Activated CD4-positive, CD25-positive, alpha-beta regulatory T cell treated with anti-CD3 and anti-CD28 coated beads, Interleukin-2, amount 50 U/mL, for 24 hours (primary cell): ENCODE measurements around the gene MYZAP.

Experiments used
- ATAC-seq, 2 donors: fragments of 150-1000 bp; cut with Tn5 transposase; one replicate each; pipeline ENCODE4 v1.10.0; 2021; ENCODE audit warnings: mild to moderate bottlenecking in 1 of 2, moderate library complexity in 1 of 2

MYZAP gene

DNA sequence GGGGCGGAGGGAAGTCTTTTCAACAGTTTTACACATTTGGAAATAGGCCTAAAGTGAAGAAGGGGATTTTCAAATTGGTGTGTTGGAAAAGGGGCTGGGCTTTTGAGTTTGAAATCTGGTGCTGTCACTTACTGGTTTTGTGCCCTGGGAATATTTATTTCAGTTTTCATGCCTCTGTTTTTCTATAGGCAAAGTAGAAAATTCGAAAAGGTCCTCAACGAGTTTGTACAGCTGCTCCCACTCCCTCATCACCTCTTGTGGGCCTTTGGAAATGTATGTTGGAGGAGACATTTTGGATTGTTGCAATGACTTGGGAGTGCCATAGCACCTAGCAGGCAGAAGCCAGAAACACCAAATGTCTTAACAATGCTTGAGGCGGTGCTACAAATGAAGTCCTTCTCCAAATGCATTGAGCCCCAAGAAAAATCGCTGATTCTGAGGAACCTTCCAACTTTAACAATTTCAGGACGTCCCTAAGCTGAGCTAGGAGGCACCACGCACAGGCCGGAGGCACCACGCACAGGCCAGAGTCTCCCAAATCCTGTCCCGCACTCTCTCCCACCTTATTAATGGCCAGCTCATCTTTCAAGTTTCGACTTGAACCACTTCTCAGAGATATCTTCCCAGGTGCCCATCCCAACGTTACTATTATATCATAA, 114.2 kb downstream of the MYZAP start:
- no peak for ATAC-seq

DNA sequence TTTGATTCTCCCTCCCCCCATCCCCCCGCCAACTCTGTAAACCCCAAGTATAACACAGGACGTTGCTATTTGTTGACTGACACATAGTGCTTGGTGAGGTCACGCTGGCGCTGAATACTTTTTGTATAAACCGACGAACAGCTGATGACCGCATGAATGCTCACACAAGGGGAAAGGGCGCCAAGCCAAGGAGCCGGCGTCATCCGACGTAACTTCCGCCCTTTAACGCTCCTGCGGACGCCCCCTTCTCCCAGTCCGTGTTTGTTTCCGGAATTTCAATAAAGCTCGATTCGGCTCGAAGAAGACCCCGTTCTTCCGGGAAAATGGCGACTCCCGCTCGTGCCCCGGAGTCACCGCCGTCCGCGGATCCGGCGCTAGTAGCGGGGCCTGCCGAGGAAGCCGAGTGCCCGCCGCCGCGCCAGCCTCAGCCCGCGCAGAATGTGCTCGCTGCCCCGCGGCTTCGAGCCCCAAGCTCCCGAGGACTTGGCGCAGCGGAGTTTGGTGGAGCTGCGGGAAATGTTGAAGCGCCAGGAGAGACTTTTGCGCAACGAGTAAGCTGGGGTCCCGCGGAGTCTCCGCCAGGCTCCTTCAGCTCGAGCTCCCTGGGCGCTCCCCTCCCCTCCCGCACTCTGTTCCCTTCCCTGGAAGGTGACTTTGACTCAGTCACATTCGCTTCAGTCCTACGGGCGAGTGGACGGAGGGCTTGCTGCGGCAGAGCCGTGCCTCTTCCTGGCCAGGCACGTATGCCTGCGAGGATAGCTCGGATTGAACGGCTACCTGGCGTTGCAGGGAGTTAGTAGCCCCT, 114.9 kb downstream of the MYZAP start, which contains the start of gene POLR2M:
Gene POLR2M (plus strand): TSS at position 310 of the 805 bp plus-strand sequence. CDS start 129 bp downstream, at position 439.
- peak; percentile 95 to 96 for ATAC-seq

DNA sequence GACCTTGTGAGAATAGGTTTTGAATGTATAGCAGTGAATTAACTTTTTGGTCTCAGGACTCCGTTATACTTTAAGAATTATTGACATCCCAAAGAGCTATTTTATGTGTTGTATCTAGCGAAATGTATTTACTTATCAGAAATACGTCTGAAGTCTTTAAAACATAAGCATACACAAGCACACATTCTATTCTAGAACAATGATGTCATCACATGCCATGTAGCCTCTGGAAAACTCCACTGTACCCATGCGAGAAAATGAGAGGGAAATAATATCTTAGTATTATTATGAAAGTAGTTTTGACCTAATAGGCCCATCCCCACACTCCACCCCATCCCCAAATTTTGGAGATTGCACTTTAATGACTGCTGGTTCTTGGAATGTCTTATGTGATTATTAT, 116.3 kb downstream of the MYZAP start:
- no peak for ATAC-seq

DNA sequence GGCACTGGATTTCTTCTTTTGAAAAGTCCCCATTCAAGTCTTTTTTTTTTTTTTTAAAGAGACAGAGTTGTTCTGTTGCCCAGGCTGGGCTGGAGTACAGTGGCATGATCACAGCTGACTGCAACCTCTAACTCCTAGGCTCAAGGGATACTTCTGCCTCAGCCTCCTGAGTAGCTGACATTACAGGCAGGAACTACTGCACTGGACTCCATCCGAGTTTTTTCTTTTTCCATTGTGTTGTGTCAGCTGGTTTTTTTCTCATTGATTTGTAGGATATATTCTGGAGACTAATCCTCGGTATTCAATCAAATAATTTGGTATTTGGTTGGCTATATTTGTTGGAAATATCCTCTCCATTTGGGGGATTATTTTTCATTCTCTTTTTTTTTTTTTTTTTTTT, 126.6 kb downstream of the MYZAP start:
- ATAC-seq = no peak

DNA sequence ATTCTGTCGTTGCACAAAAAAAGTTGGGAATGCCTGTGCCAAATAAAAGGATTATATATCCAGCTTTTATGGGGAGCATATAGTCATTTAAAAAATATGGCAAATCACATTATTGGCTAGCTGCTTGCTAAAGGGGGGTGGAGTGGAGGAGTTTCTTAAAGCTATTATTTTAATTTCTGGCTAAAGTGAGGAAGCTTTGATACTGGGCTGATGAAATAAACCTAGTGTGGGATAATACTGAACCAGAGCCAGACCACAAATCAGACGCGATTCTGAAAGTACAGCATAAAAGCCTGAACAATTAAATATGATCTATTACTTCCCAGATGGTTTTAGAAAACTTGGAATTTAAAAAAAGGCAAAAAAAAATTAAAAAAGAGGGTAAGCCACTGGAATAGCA, 129.2 kb downstream of the MYZAP start:
- ATAC-seq = no peak

DNA sequence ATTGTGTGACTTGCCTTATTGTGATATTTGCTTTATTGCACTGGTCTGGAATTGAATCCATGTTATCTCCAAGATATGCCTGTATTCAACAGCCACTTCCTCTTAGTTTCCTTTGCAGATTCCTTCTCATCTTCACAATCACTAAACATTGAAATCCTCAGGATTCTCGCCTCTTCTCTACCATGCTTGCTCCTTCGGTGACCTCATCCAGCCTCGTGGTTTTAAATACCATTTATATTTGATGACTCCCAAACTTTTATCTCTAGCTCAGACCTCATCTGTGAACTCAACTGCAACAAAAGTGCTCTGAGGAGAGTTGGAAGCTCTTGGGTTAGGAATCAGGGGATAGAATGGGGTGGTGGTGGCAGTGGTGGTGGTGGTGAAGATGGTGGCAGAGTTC, 134.7 kb downstream of the MYZAP start:
- ATAC-seq = no peak

DNA sequence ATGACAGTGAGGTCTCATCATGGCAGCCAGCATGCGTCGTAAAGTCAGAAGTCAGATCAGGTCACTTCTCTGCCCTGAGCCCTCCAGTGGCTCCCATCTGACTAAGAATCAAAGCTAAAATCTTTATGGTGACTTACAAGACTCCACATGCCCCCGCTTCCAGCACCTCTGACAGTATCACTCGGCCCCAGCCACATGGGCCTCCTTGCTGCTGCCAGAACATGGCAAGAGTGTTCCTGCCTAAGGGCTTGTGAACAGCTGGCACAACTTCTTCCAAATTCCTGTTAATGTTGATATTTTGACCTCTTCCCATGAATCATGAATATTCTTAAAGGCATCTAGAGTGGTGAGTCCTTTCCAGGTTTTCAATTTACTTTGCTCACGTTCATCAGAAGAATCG, 135.3 kb downstream of the MYZAP start:
- no peak for ATAC-seq

DNA sequence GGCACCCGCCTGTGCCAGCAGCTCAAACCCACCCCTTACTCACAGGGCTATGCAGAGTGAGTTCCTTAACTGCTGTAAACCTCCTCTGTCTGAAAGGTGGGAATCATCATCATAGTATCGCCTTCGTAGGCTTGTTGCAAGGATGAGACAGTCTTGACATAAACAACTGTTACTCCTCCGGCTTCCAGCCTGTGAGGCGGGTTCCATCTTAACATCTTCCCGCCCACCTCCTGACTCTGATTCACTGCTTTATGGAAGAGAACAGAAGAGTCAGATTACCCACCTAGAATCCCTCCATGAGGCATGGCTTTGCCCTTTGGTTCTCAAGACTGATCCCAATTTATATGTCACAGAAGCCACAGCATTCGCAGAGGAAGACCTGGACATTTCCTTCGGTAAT, 136.7 kb downstream of the MYZAP start:
- no peak for ATAC-seq

DNA sequence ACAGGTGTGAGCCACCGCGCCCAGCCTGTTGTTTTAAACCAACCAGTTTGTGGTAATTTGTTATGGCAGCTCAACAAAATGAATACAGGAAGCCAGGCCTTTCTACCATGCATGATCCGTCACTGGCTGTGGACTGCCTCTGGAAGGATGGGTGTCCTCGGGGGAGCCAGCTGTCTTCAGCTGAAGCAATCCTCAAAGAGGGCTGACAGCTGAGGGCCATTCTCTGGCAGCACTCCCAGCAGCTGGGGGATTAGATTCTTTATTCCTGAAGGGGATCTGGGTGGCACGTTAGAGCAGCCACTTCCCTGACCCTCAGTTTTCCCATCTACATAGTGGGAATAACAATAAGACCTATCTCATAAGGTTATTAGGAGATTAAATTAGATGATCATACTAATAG, 139.2 kb downstream of the MYZAP start:
- no peak for ATAC-seq

DNA sequence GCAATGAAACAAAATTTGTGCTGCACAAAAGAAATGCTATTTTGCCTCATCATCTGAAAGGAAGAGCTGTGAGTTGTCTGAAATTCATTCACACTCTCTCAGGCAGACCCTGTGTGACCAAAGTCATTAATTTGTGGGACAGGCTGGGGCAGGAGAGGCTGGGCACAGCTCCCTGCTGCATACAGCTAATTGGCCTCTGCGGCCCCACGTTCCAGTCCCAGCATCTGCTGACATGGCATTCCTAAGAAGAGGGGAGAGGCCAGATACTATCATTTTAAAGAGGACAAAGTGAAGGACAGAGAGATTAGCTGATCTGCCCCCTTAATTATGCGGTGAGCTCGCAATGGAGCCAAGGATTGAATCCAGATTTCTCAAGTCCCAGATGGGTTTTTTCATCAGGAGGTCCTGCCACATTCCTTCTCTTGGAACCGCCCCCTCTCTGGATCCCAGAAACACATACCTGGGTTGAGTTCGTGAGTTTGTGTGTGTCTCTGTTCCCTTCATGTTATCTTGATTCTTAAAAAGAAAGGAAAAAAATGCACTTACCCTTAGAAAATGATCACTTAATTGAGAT, 139.9 kb downstream of the MYZAP start:
- ATAC-seq = no peak

DNA sequence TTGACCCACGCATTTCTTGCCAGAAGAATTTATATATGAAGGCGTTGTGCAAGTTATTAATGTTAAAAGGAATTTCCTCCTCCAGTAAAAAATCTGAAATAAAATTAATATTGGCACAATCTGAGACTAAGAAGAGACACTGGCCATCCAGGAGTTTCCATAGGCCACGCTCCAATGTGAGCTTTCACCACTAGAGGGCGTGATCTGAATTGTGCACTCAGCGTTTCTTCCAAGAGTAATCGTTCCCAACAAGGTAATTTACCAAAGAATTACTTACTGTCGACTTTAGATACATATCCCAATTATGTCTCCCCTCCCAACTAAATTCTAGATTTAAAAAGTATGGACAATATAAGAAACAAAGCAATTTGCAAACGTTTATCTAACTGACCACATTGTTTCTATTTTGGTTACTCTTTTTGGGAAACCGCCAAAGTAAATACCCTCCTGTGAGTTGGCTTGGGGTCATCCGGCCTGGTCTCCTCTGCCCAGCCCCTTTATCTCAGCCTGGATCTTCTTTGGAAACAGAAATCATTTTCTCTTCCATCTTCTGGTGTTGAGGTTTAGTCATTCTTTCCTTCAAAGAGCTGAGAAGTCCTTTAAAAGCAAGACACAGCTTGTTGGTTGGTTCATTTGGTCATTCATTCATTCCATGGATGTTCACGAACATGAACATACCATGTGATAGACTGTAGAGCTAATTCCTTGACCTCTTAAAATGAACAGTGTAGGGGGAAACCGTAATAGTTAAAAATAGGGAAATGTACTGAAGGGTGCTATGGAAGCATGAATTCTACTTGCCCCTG, 141.0 kb downstream of the MYZAP start:
- no peak for ATAC-seq

DNA sequence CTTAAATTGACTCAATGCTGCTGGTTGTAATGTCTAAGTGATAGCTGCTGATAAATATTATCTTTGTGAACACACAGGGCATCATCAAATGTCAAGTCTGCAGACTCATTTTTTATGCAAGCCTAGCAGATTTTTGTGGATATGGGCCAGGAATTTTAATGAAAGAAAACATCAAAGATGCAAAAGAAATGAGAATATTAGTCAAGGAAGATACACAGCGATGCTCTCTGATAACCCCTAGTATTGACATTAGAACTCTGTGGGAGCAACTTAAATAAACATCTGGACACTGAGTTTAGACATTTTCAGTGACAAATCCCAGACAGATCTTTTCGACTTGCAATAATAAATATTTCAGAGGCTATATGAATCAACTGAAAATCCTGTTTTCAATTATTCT, 143.2 kb downstream of the MYZAP start:
- ATAC-seq = no peak
